Measurements from ENCODE around the gene MORN1. TPM values are rescaled to one million over a fixed set of nuclear protein-coding genes. Genes with fewer than 3 reads are reported as not detected.

The MORN1 gene
- polyA plus RNA-seq, 3 donors, result 13.8 to 19.9 (median 17.9) TPM

- DNase-seq, result no peak
Observed at GRCh38 chr1:2352897-2353550, 38.3 kb downstream of the MORN1 start.

DNA sequence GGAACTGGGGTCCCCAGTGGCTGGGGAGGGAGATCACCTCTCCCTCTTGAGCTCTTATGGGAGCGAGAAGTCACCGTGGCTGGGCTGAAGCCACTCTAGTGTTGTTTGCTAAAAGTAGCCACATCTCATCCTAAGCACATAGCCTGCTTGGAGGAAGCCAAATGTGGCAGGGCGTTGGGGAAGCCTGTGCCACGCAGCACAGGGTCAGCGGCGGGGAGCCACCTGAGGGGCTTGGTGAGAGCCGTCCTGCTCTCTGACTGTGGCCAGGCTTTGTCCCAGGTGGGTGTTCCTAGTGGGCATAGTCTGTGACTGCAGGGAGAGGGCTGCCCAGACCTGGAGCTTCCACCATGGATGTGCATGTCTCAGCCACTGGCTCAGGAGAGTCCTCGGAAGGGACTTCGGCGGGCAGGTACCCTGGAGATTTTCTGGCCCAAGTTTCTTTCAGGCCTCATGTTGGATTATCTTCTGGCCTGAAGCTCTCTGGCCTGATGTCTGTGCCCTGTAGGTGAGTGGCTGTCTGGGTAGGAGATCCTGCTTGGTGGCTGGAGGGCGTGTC, 38.9 kb downstream of the MORN1 start:
- DNase-seq, result no peak

- DNase-seq, result no peak
Observed at GRCh38 chr1:2351723-2352122, 39.6 kb downstream of the MORN1 start.

DNA sequence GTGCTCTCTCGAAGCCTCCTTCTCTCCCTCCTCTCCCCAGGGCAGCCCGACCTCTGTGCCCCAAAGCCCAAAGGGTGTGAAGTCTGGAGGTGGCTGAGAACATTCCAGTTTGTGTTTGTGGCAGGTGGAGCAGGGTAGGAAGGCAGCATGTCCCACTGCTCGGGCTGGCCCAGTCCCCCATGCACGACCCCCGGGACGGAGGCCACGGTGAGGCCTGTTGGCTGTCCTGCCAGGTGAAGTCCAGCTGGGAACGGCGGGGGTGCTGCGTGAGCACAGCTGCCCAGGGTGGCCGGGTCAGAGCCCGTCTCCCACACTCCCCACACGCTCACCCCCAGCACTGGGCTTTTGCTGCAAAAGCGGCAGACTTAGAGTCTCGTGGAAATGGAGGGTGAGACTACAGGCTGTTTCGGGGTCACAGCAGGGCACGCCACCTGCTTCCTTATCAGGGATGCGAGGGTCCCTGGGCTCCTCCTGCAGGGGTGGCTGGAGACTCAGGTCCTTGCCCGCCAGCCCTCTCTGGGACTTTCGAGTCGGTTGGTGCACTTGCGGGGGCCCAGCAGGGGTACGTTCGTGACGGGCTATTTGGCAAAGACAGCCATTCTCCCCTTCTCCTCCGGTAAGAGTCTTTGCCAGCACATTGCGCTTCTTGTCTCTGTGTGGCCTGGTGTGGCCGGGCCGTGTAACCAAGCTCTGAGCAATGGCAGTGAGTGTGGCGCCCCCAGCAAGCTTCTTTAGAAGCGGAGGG, 40.3 kb downstream of the MORN1 start:
- DNase-seq, result no peak

- DNase-seq, result no peak
Observed at GRCh38 chr1:2350501-2350900, 40.9 kb downstream of the MORN1 start.

DNA sequence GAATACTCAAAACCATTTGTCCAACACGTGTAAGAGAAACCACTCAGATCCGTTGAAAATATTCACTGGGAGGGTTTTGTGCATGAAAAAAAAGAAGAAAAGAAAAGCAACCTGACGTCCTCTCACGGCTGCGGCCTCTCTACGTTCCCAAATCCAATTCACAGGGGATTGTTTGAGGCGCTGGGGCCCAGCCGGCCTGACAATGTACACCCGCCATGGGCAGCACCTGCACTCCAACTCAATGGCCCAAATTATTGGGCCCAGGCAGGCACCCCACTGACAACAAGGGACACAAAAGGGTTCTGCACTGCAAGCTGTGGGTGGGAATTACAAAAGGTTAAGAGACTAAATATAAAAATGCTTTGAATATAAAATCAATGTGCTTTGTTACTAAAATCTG, 41.5 kb downstream of the MORN1 start:
- DNase-seq, result no peak

- DNase-seq, result no peak
Observed at GRCh38 chr1:2348346-2349325, 42.7 kb downstream of the MORN1 start.

GRCh38 chr1:2347896-2348295, 43.5 kb downstream of the MORN1 start:
- no peak for DNase-seq

GRCh38 chr1:2347409-2347785, 44.0 kb downstream of the MORN1 start:
- no peak for DNase-seq

- no peak for DNase-seq
Observed at GRCh38 chr1:2346691-2347408, 44.5 kb downstream of the MORN1 start.

- no peak for DNase-seq
Observed at GRCh38 chr1:2345297-2346075, 45.9 kb downstream of the MORN1 start.

DNA sequence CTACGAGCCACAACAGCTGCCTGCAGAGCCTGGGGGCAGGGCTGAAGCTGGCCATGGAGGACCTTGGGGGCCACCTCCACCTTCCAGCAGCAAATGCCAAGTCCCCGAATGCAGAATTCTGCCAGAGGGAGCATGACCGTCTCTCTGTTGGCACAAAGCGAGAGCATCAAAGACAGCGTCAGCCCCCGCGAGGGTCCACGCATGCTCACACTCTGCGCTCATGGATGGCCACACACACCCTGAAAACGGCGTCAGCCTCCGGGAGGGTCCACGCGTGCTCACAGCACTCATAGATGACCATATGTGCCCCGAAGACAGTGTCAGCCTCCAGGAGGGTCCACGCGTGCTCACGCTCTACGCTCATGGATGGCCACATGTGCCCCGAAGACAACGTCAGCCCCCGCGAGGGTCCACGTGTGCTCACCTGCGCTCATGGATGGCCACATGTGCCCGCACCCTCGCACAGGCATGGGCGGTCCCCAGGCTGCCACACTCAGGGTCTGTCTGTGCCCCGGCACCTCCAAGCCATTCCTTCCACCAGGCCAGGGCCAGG, 46.5 kb downstream of the MORN1 start:
- no peak for DNase-seq

GRCh38 chr1:2344121-2344681, 47.2 kb downstream of the MORN1 start:
- no peak for DNase-seq

DNA sequence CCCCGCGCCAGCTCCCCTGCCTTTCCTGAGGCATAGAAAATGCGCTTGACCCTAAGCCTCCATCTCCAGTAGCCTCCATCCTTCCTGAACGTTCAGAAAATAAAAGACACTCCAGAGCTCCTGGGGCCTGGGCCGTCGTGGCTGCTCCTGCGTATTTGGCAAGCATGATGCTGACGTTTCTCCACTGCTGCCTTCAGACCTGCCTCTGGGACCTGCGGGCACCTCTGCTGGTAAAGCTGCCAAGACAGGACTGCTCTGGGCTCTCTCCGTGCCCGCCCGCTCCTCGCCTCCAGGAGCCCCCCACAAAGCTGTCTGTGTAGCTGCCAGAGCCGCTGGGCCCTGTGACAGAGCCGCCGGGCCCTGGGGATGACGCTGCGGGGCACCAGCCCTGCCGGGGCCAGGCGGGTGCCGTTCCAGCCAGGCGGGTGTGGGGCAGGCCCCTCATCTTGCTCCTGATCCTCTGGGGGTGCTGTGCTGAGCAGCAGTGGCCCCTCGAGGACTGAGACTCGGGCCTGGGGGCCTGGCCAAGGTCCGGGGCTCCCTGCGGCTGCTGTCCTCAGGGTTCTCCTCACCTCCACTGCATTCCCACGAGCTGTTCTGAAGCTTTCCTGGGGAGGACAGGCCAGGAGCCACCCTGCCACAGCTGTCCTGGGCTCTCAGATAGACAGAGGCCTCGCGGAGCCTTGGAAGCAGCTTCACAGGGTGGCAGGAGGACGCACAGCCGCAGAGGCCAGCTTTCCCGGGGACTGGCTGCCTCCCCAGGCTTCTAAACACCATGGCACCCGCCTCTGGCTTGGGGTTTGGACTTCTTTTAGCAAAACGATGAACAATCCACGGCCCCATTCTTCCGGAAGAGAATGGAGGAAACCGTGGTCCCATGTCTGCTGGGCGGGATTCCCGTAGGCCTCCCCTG, 48.1 kb downstream of the MORN1 start:
- DNase-seq, result no peak

GRCh38 chr1:2342384-2343022, 48.9 kb downstream of the MORN1 start:
- no peak for DNase-seq

GRCh38 chr1:2341706-2342383, 49.5 kb downstream of the MORN1 start:
- no peak for DNase-seq

DNA sequence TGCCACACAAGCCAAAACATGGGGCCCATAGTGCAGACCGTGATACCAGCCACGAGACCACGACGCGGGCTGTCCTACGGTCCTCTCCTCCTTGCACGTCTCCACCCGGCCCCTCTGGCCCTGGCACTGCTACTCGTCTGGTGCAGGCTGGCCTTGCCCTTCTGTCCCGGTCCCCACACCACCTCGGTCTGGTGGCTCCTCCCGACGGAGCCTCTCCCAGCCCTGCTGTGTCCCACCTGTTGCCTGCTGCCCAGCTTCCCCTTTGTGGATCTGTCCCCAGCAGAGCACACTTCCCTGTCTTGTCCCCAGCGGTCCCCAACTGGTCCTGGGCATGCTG, 50.5 kb downstream of the MORN1 start:
- DNase-seq, result no peak

All from renal pelvis (tissue), 4 donors.